Measurements from ENCODE around the gene MYO7B.
"Not testable (repeated sequence)": the region's sequence is repeated elsewhere in the genome, so short reads cannot be mapped to it uniquely, and the experiment has no call there.

The MYO7B gene

DNA sequence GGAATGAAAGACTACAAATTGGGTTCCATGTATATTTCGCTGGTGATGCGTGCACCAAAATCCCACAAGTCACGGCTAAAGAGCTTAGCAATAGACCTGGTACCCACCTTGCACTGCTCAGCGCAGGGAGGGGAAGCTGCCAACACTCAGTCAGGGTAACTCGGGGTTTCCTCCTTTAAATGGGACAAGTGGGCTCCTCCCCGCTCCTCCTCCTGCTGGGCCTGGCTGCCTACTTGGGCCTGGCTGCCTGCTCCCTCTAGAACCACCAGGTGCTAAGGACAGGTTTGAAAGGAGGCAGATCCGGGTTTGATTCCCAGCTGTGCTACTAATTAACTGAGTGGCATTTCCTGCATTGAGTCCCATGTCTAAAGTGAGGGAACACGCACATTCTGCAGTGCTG is 23.4 kb downstream of the MYO7B start:
- no peak for DNase-seq

DNA sequence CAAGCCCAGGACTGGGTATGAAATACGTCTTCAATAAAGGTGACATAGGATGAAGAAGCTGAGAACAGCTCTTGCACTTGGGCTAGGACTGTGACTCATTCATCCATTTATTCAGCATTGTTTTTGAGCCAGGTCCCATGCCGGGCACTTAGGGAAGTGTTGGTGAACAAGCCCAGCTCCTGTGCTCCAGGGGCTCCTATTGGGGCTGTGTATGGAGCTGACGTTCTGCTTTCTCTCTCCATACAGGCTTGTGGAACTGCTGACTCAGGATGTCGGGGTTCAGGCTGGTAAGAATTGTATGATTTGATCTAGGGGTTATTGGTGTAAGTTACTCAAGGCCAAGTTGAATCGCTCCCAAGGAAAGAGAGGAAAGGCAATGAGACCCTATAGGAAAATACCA is 24.0 kb downstream of the MYO7B start:
- no peak for DNase-seq

DNA sequence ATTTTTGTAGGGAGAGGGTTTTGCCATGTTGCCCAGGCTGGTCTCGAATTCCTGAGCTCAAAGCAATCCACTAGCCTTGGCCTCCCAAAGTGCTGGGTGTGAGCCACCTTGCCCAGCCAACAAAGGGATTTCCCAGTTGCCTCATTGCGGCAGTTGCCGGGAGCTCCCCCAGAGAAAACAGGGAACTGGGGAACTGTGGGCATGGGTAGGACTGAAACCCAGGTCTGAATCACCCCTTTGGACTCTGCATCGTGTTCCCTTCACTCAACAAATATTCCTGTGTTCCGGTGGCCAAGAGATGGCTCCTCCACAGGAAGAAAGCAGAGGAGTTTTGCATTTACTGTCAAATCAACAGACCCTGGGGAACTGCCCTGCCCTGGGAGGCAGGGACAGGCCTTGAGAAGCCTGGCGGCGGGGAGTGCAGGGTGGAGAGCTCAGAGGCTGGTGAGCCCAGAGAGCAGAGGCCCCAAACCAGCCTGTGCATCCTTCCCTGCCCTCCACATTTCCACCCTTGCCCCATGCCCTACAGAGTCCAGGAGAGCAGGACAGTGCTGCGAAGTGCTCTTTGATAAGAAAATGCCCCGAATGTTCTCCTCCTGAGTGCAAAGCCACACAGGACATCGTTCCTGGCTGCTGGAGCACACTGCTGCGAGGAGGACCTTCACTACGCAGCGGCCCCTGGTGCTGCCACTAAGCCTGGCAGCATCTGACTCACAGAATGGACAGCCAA is 24.9 kb downstream of the MYO7B start:
- DNase-seq: no peak

DNA sequence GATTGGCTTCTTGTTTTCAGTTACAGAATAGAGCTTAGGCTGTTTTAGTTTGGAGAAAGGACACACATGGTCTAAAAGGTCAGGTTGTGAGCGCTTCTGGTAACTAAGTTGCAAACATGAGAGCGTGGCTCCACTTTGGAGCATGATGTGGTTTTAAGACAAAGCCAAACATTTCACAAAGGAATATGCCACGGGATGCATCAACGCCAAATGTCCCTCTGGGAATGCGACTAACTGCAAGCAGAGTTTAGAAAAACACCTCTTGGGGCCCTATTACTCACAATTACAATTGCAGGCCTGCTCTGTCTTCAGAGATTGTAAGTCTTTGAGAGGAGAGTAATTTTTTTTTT is 25.4 kb downstream of the MYO7B start:
- DNase-seq: no peak

DNA sequence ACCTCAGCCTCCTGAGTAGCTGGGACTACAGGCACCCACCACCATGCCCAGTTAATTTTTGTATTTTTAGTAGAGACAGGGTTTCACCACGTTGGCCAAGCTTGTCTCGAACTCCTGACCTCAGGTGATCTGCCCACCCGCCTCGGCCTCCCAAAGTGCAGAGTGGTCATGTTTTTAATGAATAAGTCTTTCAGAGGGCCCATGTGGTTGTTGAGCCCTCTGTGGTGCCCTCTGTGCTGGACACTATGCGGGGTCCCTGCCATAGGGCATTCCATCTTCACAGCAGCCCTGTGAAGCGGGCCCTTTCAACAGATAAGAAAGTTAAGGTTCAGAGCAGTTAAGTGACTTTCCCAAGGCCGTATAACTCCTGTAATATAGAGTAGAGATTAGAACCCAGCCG is 25.9 kb downstream of the MYO7B start:
- DNase-seq: no peak

DNA sequence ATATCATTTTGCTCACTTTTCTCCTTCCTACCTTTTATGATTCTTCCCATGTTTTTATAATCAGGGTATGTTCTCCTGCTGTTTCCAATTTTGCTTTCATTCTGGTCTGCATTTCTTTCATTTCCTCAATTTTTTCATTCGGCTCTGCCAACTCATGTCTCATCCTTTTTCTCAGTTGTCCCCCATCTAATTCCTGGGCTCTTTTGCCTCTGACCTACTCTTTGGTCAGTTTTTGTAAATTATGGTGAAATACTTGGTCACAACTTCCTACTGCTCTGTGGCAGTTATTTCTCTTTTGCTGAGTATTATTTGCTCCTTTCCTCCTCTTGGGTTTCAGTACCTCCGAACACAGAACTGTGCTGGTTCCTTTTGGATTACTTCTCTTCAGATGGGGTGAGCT is 27.5 kb downstream of the MYO7B start:
- no peak for DNase-seq

DNA sequence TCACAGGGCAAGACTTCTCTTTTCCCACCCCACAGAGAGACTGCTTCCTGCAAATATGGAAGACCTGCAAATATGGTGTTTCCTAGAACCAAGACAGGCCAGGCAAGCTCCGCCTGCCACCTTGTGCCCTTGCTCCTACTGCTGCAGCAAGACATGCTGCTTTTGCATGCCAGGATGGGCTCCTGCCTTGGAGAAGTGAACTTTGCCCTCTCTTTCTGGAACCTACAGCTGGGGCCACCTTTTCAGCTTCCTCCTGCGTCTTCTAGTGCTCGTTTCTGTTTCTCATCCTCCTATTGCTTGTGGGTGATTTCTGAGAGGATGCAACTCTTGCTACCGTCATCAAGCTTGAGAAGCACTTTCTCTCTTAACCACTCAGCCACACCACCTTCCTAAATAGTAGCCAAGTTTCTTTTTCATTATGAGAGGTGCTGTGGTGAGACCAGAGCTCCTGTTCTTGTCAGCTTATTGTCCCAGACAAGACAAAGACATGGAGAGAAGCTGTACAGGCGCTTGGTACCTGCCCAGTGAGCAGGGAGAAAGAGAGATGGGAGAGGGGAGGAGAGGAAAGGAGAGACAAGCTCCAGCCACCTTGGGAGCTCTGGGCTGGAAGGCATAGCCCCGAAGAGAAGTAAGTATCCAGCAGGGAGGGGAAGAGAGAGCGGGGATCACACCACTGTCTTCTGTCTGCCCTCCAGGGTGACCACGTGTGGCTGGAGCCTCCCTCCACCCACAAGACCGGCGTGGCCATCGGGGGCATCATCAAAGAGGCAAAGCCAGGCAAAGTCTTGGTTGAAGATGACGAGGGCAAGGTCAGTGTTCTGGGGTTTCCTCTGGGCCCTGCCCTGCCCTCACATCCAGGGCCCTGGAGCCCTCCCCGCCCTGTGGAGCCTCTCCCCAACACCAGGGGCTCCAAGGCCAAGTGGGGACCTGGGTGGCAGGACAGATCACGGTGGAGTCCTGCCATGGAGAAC is 28.3 kb downstream of the MYO7B start:
- DNase-seq: no peak

DNA sequence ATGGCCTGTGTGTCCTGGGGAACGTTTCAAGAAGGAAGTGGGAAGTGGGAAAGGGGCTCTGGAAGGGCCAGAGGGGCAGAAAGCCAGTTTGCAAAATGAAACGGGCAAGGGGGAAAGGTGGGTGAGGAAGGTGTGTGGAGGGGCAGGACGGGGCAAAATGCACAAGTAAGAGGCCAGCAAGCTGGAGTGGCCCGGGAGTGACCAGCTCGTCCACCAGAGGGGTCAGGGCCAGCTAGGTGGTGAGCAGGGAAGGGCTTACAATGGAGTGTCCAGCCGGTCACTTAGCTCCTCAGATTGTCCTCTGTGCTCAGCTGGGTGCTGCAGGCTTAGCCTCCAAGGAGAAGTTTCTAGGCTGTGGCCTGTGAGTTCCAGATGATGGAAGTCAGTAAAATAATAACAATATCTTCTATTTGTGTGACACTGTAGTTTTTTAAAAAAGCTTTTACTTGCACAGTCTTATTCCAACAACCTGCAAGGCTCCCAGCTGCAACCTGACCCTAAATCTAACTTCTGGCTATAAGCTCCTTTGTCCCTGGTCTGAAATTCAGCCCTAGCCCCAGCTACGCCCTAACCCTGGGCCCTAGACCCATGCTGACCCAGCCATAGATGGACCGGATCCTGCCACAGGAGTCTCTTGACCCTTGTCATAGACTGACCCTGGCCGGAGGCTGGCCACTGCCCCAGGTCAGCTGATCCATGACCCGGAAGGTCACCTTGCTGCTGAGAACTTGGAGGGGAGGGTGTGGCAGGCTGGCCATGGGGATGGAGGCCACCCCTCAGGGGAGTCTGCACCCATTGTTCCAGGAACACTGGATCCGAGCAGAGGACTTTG is 29.2 kb downstream of the MYO7B start:
- DNase-seq: no peak

DNA sequence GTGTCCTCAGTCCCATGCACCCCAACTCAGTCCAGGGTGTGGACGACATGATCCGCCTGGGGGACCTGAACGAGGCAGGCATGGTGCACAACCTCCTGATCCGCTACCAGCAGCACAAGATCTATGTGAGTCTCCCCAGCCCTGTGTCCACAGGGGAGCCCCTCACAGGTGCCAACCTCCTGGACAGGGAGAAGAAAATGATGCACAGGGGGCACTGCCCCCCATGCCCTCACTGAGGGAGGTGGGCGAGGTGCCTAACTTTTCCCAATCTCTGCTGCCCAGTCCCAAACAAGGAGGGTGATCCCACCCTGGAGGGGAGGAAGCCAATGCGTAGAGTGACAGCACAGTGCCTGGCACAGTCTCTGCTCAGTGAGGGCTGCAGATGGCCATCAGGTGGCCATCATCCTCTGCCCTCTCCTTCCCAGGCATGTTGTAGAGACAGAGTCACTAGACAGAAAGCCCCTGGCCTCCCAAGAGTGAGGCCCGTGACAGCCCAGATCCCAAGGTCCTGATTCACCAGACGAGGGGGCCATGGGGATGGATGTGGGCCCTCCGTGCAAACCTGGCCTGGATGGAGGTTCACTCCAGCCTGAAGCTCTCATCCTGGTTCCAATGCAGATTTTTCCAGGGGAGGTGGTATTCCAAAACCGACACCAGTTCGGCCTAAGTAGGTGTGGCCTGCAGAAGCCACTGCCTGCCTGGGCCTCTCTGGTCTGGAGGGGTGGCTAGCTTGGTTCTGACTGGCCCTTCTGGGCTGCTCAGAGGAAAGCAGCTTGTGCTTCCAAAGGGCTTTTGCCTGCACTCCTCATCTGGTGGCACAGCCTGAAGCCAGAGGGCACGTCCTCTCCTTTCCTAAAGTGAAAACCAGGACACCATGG is 30.0 kb downstream of the MYO7B start:
- no peak for DNase-seq

DNA sequence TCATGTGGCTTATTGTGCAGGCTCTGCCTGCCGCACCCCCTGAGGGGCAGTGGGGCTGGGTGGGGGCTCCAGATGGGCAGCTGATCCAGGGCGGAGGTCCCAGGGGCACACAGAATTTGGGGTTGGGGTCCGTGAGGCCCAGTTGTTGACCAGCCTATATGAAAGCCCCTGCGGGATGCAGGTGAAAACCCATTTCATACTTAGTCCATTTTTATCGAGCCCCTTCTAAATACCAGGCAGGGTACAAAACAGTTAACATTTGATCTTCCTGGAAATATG is 30.6 kb downstream of the MYO7B start:
- DNase-seq: no peak

DNA sequence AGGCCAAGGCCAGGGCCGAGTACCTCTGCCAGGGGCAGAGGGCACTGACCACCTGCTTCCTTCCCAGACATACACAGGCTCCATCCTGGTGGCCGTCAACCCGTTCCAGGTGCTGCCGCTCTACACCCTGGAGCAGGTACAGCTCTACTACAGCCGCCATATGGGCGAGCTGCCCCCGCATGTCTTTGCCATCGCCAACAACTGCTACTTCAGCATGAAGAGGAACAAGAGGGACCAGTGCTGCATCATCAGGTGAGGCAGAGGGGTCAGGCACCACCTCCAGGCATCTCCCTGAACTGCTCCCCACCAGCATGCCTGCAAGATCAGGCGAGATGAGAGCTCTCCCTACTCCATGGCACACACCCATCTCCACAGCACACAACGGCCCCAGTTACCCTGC is 31.1 kb downstream of the MYO7B start:
- no peak for DNase-seq

DNA sequence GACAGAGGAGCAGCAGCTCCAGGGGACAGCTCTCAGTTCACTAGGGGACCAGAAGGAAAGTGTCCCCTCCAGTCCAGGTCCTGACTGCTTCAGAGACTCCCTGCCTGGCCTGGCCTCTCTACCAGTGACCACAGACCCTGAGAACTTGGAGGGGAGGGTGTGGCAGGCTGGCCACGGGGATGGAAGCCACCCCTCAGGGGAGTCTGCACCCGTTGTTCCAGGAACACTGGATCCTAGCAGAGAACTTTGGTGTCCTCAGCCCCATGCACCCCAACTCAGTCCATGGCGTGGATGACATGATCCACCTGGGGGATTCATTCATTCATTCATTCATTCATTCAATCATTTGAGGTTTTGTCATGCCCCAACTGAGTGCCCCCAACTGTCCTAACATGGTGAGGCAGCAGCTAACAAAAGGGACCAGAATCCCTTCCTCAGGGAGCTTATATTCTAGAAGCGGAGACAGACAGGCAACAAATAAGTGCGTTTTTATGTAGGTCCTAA is 31.9 kb downstream of the MYO7B start:
- DNase-seq: no peak

DNA sequence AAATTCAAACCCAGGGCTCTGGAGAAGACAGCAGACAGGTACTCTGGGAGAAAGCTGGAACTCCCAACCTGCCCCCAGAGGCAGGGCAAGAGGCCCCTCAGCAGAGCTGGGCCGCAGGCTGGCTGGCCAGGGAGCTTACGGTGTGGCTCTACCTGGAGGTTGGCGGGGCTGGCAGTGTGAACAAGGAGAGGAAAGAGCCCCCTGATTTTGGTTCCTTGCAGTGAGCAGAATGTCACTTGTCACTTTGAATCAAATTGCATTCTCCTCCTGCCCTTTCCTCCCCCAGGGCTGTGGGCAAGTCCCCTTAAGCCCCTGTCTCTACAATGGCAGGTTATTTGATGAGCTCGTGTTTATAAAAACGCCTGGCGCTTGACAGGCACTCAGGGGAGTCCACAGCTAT is 32.6 kb downstream of the MYO7B start:
- DNase-seq: no peak

DNA sequence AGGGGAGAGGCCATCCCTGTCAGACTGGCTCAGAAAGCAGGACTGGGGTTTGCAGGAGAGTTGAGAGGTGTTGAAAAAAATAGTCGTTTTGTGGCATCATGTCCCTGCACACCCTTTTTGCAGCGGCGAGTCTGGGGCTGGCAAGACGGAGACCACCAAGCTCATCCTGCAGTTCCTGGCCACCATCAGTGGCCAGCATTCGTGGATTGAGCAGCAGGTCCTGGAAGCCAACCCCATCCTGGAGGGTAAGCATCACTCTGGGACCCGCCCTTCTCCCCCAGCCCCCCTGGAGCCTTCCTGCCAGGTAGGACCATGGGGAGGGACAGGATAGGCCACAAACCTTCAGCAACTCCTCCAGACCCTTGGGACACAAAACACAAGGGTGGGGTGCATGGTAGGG is 34.2 kb downstream of the MYO7B start:
- DNase-seq: no peak

DNA sequence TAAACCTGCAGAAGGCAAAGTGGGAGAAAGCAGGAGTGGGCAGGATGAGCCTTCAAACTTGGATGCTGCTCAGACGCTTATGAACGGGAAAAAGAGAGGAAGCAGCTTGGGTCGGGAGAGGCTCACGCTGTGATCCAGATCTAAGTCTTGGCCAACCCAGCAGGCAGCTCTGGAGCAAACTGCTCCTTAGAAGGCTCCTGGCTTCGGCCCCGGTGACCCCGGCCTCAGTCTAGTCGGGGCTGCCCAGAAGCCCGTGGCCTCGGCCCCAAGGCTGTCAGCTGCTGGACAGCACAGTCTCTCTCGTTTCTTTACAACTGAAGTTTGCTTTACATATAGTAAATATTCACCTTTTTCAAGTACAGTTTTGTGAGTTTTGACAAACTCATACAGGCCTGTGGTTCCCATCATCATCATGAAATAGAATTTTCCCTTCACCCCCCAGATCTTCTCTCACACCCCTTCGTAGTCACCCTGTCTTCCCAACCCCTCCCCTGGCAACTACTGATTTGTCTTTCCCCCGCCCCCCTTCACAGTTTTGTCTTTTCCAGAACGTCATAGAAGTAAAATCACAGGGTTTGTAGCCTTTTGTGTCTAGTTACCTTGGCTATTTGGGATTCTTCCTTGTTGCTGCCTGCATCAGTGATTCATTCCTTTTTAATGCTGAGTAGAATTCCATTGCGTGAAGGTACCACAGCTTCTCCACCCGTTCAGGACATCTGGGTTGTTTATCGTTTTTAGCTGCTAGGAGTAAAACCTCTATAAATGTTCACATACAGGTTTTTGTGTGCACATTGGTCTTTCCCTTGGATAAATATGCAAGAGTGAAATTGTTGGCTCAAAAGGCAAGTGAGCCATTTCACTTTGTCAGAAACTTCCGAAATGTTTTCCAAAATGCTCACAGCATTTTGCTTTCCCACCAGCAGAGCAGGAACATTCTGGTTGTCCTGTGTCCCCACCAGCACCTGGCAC is 35.1 kb downstream of the MYO7B start:
- DNase-seq: no peak

DNA sequence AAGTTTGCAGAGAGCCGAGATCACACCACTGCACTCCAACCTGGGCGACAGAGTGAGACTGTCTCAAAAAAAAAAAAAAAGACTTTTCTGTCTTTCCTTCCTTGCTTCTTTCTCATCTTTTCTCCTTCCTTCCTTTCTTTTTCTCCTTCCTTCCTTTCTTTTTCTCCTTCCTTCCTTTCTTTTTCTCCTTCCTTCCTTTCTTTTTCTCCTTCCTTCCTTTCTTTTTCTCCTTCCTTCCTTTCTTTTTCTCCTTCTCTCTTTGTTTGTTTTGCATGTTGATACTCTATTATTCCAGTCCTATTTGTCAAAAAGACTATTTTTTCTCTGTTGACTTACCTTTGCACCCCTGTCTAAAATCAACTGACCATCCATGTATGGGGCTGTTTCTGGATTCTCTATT is 36.9 kb downstream of the MYO7B start:
- DNase-seq: not testable (repeated sequence)

DNA sequence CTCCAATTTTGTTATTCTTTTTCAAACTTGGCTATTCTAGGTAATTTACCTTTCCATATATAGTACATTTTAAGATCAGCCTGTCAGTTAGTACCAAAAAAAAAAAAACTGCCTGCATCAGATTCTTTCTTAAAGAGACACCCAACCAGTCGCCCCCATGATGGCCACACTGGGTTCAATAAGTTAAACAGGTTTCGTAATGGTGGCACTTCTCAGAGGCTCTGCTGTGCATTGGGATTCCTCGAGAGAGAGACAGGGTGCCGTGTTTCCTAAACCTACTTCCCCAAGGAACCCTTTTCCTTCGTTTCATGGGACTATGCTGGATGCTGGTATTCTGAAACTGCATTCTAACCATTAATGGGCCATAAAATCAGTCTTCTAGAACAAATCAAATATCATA is 37.4 kb downstream of the MYO7B start:
- no peak for DNase-seq

DNA sequence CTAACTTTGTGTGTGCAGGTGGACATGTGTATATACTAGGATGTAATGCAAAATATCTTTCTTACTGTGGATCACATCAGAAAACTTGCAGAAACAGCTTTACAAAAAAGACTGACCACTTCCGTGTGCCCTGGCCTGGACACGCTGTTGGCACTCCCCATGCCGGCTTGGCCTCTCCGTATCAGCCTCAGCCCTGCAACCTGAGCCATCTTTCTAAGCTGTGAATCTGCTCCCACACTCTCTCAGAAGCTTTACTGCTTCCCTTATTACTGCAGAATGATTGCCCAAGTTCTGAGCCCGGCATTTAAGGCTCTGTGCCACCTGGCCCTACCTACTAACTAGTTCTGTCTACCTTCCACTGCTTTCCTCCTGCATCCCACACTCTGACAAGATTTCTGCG is 37.8 kb downstream of the MYO7B start:
- no peak for DNase-seq

DNA sequence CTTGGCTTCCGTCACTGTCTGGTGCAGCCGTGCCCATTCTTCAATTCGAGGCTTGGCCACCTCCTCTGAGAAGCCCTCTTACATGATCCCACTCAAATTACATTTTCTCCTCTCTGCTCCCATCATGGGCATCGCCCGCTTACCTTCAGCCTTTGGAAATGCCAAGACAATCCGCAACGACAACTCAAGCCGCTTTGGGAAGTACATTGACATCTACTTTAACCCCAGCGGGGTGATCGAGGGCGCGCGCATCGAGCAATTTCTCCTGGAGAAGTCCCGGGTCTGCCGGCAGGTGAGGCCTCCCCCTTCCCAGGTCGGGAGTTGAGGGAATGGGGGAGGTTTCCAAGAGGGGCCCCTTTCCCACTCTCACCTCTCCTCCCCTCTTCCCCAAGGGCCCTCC is 38.3 kb downstream of the MYO7B start:
- DNase-seq: no peak

DNA sequence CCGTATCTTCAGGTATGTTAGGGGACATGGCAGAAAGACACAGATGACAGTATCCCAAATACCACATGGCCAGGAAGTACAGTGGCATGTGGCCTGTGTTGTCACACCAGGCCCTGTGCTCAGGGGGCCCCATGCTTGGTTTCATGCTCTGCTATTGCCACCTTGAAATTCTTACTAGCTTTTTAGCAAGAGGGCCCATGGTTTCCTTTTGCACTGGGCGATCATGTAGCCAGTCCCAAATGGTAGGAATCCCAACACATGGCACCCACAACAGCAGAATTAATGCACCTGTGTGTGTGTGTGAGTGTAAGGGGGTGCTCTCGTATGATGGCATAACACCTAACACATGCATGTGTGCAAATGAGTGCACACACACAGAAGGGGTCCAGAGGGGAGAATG is 39.2 kb downstream of the MYO7B start:
- no peak for DNase-seq

DNA sequence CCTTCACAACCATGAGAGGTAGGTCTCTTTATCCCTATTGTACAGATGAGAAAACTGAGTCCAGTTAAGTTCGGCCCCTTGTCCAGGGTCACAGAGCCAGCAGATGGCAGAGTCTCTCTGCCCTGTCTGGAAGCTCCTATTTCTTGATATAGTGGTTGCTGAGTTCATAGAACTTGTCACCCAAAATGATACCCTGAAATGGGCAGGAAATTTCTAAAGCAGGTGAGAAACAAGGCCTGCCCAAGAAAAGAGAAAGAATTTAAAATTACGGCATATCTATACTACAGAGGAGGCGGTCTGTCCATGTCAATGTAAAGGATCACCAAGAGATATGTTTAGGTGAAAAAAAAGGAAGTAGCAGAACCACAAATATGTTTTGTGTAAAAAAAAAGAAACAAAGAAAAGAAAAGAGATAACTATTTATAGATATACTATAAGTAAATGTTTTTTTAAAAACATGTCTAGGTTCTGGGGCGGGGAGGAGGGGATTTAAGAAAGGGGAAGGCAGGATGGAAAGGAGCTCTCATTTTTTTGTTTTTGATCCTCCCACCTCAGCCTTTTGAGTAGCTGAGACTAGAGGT is 39.8 kb downstream of the MYO7B start:
- no peak for DNase-seq

Data from NCI-H446 treated with DMSO at 0.1 percent for 48 hours (cell line).